NCI-H1930 (cell line): ENCODE results near the gene SVOPL.

ENCODE experiments used
- DNase-seq, 2 experiments: peaks; one replicate each; lab custom pipeline; 2025; lab: John Stamatoyannopoulos, UW

SVOPL gene

DNA sequence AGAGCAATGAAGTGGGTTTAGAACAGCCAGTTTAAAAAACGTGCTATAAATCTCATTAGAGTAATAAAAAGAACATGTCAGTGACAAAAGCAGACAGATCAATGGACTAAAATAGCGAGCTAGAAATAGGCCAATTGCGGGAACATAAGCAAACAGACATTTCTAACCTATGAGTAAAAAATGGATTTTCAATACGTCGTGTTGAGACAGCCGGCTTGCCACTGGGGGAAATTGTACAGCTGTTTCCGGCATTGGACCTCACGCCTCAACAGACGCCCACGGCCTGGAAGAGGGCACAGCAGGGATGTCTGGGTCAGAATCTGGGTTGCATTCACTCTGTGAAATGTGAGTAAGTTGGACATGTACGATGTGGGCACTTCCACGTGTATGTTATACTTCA lies 92.9 kb downstream of the SVOPL start:
- DNase-seq: no peak

DNA sequence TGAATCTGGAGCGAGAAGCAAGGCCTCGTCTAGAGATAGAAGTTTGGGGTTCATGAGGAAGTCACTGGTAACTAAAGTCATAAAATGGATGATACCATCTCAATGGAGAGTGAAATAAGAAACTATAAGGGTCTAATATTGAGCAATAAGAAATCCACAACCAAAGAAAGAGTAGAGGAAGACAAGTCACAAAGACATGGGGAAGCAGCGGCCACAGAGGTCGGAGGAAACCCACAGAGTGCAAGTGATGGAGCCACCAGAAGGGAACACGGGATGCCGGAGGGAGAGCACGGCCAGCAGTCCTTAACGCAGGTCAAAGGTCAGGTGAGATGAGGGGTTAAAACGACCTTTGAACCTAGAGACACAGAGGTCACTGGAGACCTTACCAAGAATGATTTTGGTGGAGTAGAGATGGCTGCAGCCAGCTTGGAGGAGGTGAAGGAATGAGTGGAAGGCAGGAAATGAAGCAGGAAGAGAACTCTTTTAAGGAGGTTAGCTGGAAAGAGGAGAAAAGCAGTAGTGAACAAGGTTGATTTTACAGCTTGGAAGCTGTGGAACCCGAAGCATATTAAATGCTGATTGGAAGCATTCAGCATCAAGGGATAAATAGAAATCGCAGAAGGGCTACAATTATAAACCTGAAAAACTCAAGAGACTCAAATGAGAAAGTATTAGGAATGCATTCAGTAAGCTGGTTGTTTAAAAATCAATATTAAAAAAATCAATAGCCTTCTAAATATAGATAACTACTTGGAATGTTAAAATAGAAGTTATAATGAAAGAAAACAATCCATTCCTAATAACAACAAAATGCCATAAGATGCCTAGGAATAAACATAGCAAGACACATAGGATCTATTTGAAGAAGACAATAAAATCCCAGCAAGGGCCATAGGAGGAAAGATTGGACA lies 93.7 kb downstream of the SVOPL start:
- DNase-seq: no peak

DNA sequence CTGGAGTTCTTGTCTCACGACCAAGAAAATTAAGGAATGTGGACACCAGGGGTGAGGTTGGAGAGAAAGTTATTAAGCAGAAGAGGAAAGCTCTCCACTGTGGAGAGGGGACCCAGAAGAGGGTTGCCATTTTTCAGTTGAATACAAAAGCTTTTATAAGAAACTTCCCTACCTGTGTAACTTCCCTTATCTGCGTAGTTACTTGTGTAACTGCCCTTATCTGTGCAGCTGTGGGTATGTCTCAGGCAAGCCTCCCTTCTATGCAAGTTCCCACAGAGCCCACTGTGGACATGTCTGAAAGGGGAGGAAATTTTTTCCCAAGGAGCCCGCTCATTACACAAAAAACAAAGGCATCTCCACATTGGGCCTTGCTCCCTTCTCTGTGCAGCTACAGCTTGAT lies 94.9 kb downstream of the SVOPL start:
- DNase-seq: no peak

DNA sequence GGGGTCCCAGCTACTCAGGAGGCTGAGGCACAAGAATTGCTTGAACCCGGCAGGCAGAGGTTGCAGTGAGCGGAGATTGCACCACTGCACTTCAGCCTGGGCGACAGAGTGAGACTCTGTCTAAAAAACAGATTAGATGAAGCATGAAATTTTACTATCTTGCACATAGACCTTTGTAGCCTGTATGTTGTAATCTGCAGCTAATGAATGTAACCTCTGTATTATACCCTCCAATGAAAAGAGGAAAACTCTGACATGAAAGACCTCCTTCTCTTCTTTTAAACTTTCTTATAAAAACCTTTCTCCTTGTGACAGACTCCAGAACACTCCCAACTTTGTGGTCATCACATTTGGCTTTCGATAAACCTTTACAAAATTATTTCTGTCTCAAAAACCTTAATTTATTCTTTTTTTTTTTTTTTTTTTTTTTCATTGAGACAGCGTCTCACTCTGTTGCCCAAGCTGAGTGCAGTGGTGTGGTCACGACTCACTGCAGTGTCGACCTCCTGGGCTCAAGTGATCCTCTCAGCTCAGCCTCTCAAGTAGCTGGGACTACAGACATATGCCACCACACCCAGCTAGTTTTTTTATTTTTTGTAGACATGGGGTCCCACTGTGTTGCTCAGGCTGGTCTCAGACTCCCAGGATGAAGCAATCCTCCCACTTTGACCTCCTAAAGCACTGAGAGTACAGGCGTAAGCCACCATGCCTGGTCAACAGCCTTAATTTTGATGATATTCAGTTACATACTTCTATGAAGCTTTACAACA lies 97.4 kb downstream of the SVOPL start:
- no peak for DNase-seq

DNA sequence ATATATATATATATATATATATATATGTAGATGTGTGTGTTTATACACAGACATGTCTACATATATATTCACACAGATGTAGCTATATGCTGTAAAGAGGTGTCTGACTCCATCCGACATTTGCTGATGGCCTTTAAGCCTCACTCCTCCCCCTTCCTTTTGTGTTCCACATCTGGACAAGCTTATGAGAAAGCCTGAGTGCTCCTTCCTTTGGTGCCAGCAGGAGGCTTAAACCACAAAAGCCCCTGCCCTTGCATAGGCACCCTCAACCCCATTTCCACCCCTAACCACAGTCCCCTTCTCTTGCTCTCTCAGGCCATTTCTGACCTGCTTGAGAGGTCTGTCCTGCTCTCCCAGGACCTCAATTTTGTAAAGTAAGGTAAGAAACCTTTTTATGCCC lies 98.7 kb downstream of the SVOPL start:
- no peak for DNase-seq

DNA sequence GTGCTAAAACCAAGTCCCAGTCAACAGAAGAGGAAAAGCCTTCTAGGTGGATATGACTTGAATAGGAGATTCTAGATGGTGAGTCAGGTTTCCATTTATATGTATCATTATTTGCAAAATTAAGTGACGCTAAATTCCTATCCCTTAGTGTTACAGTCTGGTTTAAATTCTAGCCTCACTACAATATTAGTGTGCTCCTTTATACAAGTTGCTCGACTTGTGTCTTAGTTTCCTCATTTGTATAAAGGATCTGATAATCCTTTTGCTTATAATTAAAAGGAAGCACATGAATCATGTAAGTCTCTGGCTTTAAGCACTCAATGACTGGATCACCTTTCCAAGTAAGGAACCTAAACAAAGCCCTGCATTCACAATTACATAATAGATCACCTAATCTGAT lies 105.7 kb downstream of the SVOPL start:
- DNase-seq: no peak

DNA sequence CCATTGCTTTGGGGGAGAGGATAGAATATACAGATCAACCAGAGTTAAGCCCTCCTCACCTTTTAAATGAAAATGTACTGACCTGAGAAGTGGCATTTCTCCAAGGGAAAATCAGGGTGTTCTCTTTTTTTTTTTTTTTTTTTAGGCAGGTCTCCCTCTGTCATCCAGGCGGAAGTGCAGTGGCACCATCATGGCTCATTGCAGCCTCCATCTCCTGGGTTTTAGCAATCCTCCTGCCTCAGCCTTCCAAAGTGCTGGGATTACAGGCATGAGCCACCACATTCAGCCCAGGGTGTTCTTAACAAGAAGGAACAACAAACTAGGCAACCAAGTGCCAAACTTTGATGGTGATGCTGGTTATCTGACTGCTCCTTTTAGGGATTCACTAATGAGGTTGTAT lies 111.0 kb downstream of the SVOPL start:
- DNase-seq: no peak

DNA sequence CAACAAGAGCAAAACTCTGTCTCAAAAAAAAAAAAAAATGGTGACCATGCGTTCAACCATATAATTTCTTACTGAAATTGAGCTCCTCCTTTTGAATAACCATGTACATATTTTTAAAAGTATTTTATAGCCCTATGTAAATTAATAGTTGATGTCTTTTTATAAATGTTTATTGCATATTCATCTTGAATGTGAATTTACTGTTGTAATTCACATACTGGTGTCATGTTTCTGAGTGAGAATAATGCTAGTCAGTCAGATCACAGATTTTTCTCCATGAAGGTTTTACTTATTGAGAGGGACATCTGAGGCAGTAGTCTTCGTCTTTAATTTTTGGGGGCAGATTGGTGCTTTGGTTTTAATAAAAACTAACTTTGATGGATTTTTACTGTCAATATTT lies 112.2 kb downstream of the SVOPL start:
- DNase-seq: no peak

DNA sequence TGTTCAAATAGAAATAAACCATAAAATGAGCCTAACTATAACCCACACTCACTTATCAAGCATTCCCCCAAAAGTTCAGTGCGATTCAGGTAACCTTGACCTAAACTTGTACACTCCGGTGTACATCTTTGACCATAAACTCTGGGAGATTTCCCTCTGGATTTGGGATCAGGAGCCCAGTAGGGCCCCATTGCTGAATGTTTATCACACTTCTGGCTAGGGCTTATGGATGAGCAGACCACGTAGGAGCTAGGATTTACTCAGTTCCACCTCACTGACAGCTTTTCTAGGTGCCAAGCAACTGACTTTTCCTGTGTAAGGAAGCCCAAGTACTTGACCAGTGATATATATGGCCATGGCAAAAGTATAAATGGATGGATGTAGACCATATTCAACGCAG lies 113.7 kb downstream of the SVOPL start:
- no peak for DNase-seq

DNA sequence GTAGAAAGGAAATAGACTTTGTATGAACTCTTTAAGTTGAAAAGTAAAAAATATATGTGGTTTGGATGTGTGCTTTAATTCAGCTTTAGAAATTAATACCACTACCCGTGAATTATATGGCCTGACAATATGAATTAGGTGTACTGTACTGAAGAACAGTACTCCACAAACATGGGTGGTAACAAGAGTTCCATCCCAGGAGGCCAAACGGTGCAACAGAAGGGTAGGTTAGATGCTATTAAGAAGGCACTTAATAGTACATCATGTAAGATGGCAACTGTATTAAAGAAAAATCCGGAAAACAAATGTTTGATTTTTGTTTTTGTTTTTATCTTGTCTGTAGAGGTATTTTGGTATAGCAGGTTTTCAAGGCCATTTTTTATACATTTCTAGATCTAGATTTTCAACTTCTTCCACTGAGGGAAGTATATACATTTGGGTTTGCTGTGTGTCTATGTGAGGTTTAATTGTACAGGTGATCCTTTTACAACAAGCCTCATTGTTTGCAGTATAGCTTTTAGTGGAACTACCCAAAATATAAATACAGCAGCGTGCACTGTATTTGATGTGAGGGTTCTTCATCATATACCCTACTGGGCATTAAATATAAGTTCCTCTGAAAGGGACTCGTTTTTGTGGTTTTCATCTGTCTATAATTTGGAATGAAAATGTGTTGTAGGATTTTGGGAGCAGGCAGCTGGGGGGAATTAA lies 115.7 kb downstream of the SVOPL start:
- no peak for DNase-seq

DNA sequence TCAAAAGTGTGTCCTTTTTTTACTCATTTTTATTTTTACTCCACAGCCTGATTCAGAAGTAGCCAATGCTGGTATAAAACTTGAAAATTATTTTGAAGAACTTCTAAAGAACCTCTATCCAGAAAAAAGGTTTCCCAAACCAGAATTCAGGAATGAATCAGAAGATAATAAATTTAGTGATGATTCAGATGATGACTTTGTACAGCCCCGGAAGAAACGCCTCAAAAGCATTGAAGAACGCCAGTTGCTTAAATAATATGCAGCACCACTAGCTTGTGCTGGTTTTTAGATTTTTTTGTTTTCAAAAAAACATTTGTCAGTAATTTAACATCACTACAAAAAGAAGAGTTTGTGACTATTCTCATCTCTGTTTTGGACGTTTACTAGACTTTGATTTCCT lies 116.5 kb downstream of the SVOPL start:
- no peak for DNase-seq

DNA sequence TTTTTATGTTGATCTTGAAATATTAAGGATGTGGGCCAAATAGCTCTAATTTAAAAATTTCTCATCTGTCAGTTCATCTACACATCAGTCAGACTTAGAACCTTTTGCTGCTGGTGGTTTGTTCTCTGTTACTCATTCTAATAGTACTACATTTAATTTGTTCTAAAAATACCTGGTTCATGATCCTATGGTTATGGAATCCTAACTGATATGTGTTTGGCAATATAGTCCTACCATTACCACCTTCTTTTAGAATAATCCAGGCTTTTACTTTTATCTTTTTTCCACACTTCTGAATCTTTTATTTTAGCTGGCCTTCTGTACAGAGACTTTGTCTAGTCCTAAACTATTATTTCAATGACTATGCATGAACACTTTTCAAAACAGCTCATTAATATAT lies 116.9 kb downstream of the SVOPL start:
- DNase-seq: no peak

DNA sequence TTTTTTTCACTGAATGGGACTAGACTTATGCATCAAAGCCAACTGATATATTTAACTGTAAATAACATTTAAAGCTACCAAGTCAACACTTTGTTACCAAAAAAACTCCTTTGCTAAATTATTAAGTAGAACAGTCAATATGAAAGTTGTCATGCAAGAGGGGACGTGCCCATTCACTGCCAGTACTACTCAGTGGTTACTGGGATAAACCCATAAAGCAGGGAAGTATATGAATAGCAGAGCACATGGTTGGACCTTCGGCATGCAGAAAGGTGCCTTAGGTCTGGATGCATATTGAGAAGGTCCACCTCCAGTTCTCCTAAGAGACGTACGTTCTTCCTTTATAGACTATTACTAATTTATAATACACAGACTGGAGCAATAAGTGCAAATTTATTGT lies 120.1 kb downstream of the SVOPL start:
- no peak for DNase-seq

DNA sequence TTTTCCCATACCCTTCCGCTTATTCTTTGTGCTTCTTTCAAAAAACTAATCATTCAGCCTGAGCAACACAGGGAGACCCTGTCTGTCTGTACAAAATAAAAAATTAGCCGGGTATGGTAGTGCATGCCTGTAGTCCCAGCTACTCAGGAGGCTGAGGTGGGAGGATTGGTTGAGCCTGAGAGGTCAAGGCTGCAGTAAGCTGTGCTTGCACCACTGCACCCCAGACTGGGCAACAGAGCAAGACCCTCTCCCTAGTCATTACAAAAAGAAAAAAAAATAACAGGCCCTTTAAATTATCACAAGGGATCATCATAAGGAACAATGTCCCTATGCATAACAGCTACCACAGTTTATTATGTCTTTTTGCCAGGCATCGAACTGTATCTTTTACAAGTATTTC lies 121.5 kb downstream of the SVOPL start:
- DNase-seq: no peak

DNA sequence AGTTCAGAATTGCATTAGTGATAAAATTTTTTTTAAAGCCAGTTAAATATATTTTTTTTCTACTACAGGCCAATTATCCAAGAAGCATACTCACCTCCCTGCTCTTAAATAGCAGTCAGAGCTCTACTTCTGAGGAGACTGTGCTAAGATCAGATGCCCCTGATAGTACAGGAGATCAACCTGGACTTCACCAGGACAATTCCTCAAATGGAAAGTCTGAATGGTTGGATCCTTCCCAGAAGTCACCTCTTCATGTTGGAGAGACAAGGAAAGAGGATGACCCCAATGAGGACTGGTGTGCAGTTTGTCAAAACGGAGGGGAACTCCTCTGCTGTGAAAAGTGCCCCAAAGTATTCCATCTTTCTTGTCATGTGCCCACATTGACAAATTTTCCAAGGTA lies 122.0 kb downstream of the SVOPL start:
- DNase-seq: no peak

DNA sequence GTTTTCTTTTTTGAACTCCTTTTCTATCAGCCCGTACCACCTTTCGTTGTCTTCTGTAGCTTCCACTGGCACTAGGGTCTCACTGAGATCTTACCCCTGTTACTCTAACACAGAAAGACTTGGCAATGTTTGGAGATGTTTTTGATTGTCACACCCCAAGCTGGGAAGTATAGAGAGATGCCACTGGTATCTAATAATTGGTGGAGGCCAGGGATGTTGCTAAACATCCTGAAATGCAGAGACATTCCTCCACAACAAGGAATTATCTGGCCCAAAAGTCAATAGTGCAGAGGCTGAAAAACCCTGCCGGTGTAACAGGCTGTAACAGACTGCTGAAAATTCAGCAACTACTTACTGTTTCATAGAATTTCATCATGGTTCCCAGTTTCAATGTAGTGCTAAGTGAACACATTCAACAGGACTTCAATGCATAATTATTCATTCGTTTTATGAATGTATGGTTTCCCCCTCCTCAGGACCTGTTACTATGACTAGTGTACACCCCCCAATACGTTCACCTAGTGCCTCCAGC lies 125.2 kb downstream of the SVOPL start:
- no peak for DNase-seq

DNA sequence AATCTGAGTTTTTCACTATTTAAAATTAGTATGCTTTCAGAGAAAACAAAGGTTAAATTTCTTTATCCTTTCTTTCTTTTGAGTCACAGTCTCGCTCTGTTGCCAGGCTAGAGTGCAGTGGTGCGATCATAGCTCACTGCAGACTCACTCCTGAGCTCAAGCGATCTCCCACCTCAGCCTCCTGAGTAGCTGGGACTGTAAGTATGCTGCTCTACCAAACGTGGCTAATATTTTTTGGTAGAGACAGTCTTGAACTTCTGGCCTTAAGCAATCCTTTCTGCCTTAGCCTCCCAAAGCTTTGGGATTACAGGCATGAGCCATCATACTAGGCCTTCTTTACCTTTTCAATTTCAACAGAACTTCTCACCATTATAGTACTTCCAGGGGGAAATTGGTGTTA lies 127.4 kb downstream of the SVOPL start:
- DNase-seq: no peak

DNA sequence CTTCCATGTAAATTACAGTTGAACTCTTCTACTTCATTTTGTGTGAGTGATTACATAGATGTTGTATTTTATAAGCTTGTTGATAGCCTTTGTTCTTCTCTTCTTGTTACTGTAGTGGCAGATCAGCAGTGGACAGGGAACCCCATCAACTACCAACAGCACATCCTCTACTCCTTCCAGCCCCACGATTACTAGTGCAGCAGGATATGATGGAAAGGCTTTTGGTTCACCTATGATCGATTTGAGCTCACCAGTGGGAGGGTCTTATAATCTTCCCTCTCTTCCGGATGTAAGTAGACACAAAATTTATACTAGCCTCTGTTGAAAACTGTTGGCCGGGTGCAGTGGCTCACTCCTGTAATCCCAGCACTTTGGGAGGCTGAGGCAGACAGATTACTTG lies 130.4 kb downstream of the SVOPL start:
- DNase-seq: no peak

DNA sequence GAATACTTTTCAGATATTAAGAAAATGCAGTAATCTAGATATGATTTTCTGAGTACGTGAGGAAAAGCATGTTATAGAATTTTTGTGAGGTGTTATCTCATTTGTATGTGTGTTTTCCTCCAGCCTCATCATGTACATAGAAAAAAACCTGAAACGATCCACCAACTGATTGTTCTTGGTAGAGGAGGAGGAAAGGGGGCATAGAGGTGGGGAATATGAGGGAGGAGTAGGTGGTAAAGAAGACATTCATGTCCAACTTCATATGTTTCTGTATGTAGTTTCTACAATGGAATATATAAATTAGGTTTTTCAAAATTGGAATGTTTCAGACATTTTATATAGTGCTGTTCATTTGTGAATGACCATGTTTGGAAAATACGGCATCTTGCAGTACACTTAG lies 131.7 kb downstream of the SVOPL start:
- DNase-seq: no peak

DNA sequence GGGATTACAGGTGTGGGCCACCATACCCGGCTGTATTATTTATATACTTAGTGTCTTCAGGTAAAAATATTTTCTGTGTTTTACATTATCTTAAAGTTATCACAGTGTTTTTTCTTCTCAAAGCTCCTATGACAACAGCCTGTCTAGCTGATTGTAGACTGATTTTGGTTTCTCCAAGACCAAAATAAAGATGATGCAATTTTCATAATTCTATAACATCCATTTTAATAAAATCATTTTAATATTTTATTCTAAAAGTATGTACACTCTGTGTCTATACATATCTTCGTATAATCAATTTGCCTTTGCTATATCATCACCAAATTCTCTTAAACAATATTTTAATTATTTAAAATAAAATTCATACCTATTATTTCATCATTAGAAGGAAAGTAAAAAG lies 132.5 kb downstream of the SVOPL start:
- no peak for DNase-seq

DNA sequence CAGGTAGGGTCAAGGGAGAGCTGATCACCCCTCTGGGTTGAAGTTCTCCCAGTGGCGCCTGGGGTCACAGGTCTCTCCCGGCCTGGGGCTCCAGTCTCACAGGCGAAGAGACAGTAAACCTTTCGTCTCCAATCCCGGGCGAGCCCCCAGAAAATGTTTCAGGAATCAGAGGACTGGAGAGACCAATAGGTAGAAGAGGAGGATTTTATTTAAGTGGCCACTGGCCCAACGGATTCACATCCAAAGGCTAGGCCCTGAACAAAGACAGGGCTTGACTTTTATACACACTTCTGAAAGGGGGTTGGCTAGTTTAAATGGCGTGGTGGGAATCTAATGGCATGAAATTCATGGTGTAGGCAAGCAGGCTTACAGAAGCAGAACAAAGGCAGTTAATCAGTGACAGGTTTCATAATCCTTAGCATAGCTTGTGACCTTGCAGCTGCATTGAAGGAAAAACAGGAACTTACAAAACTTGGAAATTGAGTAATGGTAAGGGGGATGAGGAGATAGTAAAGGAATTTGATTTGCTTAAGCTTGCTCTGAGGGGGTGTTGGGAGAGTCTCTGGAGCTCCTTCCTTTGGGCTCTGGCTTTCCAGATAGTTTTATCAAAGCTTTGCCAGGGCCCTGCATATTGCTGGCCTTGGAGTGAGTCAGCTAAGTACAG lies 135.6 kb downstream of the SVOPL start:
- peak in 1 of 2 experiments; percentile 12 for DNase-seq

DNA sequence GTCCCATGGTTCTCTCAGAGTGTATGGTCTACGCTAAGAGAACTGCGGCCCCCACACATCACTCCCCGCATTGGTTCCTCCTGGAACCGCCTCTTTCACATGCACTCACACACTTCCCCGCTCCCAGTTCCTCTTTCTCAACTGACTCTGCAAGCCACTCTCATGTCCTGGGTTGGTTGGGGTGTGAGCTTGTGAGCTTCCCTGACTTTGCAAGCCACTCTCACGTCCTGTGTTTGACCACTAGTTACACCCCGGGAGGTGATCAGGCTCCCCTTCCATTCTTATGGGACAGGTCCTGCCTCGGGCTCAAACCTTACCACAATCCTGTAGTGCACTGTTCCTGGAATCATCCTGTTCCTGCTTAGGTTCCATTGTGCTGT lies 136.1 kb downstream of the SVOPL start:
- no peak for DNase-seq
